DND-41 (cell line): ENCODE measurements around the gene LHPP.

Experiments used
- ATAC-seq: fragments of 200-7000 bp; cut with Tn5 transposase; 3 replicates; pipeline ENCODE4 v1.9.1; 2021; ENCODE audit warnings: low read depth; ENCODE audit not compliant: insufficient read depth
- DNase-seq: peaks from one replicate; pipeline ENCODE4 v3.0.0-alpha.2; 2020
- H2AFZ ChIP-seq: 2 replicates; pipeline ENCODE4 v1.6.0; 2012; ENCODE audit warnings: low read depth, low read length
- H3K27ac ChIP-seq: 2 replicates; pipeline ENCODE4 v1.5.1; 2012; ENCODE audit warnings: low read length, inconsistent platforms
- H3K27me3 ChIP-seq: fragments of 200-600 bp; sonication (generic); 2 replicates; pipeline ENCODE4 v1.6.0; 2012; ENCODE audit warnings: low read length, mild to moderate bottlenecking, inconsistent platforms; ENCODE audit not compliant: insufficient read depth, poor library complexity
- H3K36me3 ChIP-seq: 2 replicates; pipeline ENCODE4 v1.5.1; 2012; ENCODE audit warnings: low read length, inconsistent platforms; ENCODE audit not compliant: insufficient read depth
- H3K4me1 ChIP-seq: 2 replicates; pipeline ENCODE4 v1.5.1; 2012; ENCODE audit warnings: mild to moderate bottlenecking, low read length; ENCODE audit not compliant: insufficient read depth
- H3K4me2 ChIP-seq: 2 replicates; pipeline ENCODE4 v1.6.0; 2012; ENCODE audit warnings: mild to moderate bottlenecking, moderate library complexity, low read length, inconsistent platforms; ENCODE audit not compliant: insufficient read depth
- H3K4me3 ChIP-seq, 2 experiments: fragments of 200-600 bp in 1 of 2; shearing (Covaris generic) in 1 of 2; 2 replicates each; pipeline ENCODE4 v1.5.1; 2012 to 2016; ENCODE audit warnings: inconsistent platforms in 2 of 2, low read length in 2 of 2, mild to moderate bottlenecking in 2 of 2, low read depth in 1 of 2, moderate library complexity in 1 of 2
- H3K79me2 ChIP-seq: 2 replicates; pipeline ENCODE4 v1.6.0; 2012; ENCODE audit warnings: low read length, inconsistent platforms; ENCODE audit not compliant: insufficient read depth
- H3K9ac ChIP-seq: 2 replicates; pipeline ENCODE4 v1.6.0; 2012; ENCODE audit warnings: low read depth, mild to moderate bottlenecking, inconsistent platforms, low read length, moderate library complexity
- H3K9me3 ChIP-seq: 2 replicates; pipeline ENCODE4 v1.5.1; 2012; ENCODE audit warnings: low read length, moderate library complexity, mild to moderate bottlenecking, inconsistent platforms; ENCODE audit not compliant: insufficient read depth, severe bottlenecking
- H4K20me1 ChIP-seq: 2 replicates; pipeline ENCODE4 v1.6.0; 2012; ENCODE audit warnings: low read length; ENCODE audit not compliant: insufficient read depth
- CTCF ChIP-seq: IDR thresholded peaks from 2 replicates; pipeline ENCODE4 v1.5.1; 2012; ENCODE audit warnings: borderline replicate concordance, low read length, moderate library complexity, mild to moderate bottlenecking; ENCODE audit not compliant: poor library complexity, severe bottlenecking; ENCODE audit errors: extremely low read depth
- EZH2 ChIP-seq: IDR thresholded peaks from 3 replicates; pipeline ENCODE4 v1.6.1; 2012; ENCODE audit warnings: borderline replicate concordance, low read depth, mild to moderate bottlenecking, moderate library complexity, low read length, inconsistent platforms; ENCODE audit not compliant: severe bottlenecking

LHPP gene

GRCh38 chr10:124446830-124447750, 14.5 kb upstream of the LHPP start:
- no peak for TF ChIP-seq EZH2
- no peak for TF ChIP-seq CTCF
- no peak overlapping the region for H3K4me2 ChIP-seq
- H3K27me3 ChIP-seq: peaks cover 38% of the 10 kb centered on the region
- no peaks in the 10 kb centered on the region for H3K9me3 ChIP-seq
- no peak overlapping the region for H3K4me3 ChIP-seq
- H3K9ac ChIP-seq: no peak overlapping the region
- DNase-seq: no peak
- no peak overlapping the region for H2AFZ ChIP-seq
- no peak overlapping the region for H3K27ac ChIP-seq
- no peaks in the 10 kb centered on the region for H3K79me2 ChIP-seq
- no peaks in the 10 kb centered on the region for H4K20me1 ChIP-seq
- no peaks in the 10 kb centered on the region for H3K36me3 ChIP-seq
- no peak for ATAC-seq
- no peaks in the 10 kb centered on the region for H3K4me1 ChIP-seq

GRCh38 chr10:124447751-124448466, 13.7 kb upstream of the LHPP start:
- no peak for TF ChIP-seq EZH2
- Histone ChIP-seq H3K9me3 (no peaks in the 10 kb centered on the region), H3K27me3 (peaks cover 39% of the 10 kb centered on the region), H2AFZ (no peak overlapping the region), H3K27ac (no peak overlapping the region), H3K4me1 (no peaks in the 10 kb centered on the region), H3K4me3 (no peak overlapping the region), H3K4me2 (no peak overlapping the region), H3K9ac (no peak overlapping the region), H3K79me2 (no peaks in the 10 kb centered on the region), H4K20me1 (no peaks in the 10 kb centered on the region), H3K36me3 (no peaks in the 10 kb centered on the region)
- DNase-seq: no peak
- no peak for ATAC-seq

DNA sequence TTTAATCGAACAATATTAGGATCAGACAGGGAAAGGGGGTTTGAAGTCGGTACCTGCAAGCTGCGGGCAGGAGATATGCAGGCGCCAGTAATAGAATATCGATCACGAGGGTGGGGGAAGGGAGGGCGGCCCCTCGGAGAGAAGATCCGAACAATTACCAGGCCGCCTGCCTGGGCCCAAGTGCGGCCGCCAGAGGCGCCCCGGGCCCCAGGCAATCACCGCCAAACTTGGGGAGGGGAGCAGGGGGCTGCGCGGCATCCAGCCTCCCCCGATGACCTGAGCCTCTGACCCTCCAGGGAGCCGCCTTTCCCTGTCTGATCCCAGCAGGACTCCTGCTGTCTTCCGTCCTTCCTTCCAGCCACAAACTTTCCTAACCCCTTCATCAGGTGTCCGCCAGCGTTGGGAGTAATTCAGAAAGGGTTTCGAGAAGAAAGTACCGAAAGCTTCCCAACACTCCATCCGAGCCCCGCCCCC, 12.9 kb upstream of the LHPP start:
- ATAC-seq: no peak

More for the DNA sequence above, 12.9 kb upstream of the LHPP start:
- Histone ChIP-seq H3K4me2 (no peak overlapping the region), H3K9me3 (no peaks in the 10 kb centered on the region), H3K27ac (no peak overlapping the region), H3K79me2 (no peaks in the 10 kb centered on the region), H4K20me1 (no peaks in the 10 kb centered on the region), H3K27me3 (peaks cover 39% of the 10 kb centered on the region), H2AFZ (no peak overlapping the region), H3K9ac (no peak overlapping the region), H3K4me1 (no peaks in the 10 kb centered on the region), H3K4me3 (no peak overlapping the region), H3K36me3 (no peaks in the 10 kb centered on the region)
- TF ChIP-seq CTCF (no peak), EZH2 (no peak)
- no peak for DNase-seq
